H4 (cell line): ENCODE data around the gene NANOS3. TPM values are rescaled to one million over a fixed set of nuclear protein-coding genes. Genes with fewer than 3 reads are reported as not detected.

Experiments
- DNase-seq: peaks from one replicate; pipeline ENCODE4 v3.0.0-alpha.2; 2015; ENCODE audit warnings: low spot score
- total RNA-seq: library from RNA; depleted of rRNA; stranded (reverse); fragments of >200 nt; shearing (Covaris generic); gene quantifications from 2 replicates; pipeline ENCODE4 v1.2.3, GENCODE V29; 2014

The NANOS3 gene
- total RNA-seq, 1 experiment from 2014 or later = not detected

DNA sequence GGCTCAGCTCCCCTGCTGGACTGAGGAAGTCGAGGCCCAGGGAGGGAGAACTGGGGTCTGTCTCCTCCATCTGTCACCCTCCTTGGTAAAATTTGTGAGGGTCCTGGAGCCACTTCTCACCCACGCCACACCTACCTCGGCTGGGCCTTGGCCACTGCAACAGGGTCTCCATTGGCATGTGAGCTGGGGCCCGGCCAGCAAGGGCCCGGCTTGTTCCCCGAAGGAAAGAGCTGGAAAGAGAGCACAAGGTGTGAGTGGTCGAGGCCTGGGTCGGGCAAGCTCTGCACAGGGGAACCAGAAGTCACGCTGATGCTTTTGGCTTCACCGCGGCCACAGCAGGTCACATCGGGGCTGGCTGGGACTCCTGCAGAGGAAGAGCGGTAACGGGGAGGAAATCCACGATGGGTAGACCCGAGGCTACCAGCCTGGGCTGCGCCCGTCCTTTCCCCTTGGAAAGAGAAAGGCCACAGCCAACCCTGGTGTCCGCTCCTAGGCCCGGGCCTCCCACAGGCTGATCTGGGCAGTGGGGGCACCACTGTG lies 9.0 kb downstream of the NANOS3 start:
- DNase-seq = no peak

DNA sequence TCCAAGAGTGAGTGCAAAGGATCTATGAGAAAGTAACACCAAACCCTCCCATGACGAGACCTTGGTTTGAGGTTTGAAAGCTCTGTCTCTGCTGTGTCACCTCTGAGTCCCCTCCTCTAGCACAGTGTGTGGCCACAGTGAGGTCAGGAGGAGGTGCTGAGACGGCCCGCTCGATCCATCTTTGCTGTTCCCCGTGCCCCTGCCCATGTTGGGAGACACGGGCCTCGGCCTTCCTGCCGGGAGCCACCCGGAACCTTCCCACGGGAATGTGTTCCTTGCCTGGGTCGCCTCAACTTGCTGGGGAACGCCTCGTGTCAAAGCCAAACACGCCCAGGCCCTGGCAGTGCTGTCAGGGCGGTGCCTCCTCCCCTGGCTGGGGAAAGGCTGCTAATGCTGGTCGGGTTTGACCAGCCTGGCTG lies 10.1 kb downstream of the NANOS3 start:
- no peak for DNase-seq

DNA sequence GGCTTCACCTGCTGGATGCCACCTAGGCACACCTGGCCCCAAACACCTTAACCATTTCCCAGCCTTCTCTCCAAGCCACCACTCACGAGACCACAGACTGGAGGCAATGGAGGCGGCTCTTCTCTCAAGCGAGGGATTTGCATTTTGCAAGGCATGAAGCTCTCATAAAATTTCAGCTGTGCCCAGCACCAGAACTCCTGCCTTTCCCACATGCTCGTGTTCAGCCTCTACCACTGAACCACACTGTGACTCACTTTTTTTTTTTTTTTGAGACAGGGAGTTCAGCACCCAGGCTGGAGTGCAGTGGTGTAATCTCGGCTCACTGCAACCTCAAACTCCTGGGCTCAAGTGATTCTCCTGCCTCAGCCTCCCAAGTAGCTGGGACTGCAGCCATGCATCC lies 10.6 kb downstream of the NANOS3 start:
- no peak for DNase-seq

DNA sequence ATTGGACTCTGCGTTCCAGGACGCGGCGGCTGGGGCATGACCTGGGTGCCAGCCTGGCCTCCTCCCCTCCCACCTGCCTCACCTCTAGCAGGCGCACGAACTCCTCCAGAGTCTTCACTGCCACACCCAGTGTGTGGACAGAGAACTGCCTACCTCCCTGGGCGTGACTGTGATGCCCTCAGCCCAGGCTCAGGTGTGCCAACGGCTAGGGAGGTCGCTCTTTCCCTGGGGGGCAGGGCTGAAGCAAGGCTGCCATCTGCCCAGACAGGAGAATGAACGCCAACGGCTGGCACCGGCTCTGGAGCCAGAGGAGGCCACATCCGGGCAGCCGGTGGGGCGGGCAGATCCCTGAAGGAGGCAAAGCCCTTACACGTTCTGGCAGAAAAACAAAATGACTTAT lies 11.3 kb downstream of the NANOS3 start:
- no peak for DNase-seq

DNA sequence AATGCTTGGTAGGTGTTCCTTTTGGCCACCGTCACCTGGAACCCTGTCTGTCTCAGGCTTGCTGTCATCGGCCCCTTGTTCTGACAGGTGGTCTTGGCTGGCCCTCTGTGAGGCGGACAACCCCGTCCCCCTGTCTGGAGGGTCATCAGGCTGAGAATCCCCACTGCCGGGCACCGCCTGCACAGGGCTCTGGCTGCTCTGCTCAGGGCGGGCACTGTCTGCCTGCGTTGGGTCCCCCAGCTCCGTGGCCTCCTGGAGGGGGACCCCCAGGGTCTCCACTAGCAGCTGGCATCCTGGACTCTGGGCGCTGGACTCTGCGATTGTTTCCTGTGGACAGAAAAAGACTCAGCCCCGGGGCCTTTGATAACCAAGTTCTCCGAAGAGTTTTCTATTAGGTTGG lies 13.2 kb downstream of the NANOS3 start:
- DNase-seq = no peak

DNA sequence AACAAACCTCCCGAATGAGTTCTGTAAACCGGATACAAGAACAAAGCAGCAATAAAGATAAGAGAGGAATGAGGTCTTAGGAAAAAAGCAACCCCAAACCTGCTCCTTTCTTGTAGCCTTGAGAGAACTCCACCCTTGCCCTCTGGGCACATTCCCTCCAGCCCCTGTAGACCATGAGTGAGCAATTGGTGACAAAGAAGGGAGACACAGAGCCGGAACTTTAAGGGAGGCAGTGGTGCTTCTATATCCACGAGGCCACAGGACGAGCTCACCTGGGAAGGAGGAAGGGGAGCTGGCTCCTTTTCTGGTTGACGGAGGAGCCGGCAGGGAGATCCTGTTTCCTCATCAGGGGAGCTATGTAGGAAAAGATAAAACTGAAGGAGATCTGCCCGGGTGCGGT lies 15.9 kb downstream of the NANOS3 start:
- no peak for DNase-seq

DNA sequence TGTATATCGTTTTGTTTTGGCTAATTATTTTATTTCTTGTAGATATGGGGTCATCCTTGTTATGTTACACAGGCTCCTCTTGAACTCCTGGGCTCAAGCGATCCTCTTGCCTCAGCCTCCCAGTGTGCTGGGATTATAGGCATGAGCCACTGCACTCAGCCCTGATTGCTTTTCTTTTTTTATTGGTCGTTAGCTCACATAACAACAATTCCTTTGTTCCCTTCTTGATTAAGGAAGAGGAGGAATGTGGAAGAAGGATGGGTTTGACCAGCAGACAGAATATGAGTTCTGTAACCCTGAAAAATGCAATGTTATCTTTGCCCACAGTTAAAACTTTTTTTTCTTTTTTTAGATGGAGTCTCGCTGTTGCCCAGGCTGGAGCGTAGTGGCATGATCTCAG lies 17.6 kb downstream of the NANOS3 start:
- no peak for DNase-seq

DNA sequence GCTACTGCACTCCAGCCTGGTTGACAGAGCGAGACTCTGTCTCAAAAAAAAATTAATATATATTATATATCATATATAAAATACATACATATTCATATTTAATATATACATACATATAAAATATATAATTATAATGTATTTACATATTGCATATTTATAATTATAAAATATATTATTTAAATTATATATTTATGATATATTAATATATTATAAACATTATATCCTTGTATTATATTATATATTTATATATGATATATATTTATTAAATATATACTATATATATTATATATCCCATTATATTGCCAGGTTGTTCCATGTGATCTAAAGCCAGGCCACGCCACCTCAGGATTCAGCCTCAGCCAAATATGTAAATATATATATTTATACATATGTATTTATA lies 19.3 kb downstream of the NANOS3 start:
- no peak for DNase-seq

DNA sequence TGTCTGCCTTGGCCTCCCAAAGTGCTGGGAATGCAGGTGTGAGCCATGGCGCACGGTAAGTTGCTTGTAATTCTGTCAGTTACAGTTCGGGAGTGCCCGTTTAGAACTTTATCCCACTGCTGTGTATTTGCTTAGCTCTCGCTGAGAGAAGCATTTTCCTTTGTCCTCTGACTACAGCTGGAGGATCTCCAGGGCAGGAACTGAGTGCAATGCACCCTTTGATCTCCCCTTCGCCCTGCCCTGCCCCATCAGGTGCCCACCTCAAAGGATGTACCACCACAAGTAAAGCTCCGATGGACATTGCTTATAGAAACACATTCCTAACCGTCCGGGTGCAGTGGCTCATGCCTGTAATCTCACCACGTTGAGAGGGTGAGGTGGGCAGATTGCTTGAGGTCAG lies 22.5 kb downstream of the NANOS3 start:
- DNase-seq = no peak

DNA sequence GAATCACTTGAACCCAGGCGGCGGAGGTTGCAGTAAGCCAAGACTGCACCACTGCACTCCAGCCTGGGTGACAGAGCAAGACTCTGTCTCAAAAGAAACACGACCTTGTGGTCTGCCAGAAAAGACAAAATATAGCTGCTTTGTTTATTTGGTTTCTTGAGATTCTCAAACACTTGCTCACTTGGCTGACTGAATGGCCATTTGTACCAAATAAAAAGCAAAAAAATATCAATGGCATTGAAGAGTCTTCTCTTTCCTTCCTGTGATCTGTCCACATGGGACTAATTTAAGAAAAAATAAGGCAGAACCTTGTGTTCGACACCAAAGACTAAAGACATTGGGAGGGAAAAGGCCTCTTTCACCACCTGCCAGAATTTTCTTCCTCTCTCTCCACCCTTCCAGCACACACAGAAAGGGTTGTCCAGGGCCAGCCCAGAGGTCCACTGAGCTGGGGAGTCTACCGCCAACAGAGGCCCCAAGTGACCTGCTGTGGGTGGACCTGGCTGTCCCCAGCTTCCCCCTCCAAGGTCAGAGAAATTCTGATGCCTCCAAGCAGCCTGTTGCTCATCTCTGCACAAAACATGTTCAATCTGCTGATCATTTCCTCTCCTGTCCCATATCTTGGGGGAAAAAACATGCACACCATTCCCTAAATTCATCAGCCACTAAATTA lies 23.1 kb downstream of the NANOS3 start:
- no peak for DNase-seq

DNA sequence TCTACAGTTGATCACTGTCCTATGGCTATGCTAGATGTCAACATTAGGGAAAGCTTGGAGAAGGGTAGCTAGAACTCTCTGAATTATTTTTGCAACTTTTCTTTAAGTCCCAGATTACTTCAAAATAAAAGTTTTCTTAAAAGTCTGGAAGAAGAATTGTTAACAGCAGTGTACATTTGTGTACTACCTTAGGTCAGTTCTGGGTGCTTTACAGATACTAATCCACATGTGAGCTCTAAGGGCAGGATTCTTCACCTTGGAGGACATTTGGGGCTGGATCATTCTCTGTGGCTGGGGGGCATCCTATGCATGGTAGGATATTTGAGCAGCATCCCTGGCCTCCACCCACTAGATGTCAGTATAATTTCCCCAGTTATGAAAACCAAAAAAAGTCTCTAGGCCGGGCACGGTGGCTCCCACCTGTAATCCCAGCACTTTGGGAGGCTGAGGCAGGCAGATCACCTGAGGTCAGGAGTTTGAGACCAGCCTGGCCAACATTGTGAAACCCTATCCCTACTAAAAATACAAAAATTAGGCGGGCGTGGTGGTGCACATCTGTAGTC lies 26.1 kb downstream of the NANOS3 start:
- DNase-seq = no peak

DNA sequence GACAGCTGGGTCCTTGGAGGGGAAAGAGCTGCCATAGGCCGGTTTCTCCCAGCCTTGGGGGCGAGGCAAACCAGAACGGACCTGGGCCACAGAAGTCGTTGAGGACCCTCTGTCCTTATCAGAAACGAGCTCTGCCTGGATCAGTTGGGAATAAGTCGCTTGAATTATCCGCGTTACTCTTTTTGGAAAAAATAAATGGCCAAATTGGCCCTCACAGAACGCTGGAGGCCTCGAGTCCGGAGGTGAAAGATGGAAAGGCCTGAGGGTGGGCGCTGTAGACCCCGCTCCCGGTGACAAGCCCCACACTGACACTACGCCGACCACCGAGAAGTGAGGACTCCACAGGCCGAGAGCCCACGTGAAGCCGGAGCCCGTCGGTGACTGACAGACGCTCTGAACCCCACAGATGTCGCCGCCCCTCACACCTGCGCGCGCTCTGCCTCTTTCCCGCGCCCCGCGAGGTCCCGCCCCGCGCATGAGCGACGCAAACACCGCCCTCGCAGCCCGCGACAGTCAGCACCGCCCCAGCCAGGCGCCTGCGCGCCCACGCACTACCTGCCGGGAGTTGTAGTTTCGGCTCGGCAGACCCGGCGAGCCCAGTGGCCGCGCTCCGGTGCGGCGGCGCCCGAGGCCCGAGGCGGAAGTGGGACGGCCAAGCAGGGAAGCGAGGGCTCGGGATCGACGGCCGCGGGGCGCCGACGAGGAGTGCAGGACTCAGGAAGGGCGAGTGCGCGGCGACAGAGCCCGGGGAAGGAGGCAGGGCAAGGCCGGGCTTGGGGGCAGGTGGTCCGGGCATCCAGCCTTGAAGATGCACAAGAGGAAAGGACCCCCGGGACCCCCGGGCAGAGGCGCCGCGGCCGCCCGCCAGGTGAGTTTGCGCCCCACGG lies 28.9 kb downstream of the NANOS3 start, which contains the start of the genes BRME1 and CC2D1A:
TSS of gene BRME1 (minus strand) at position 484 of the 887 bp plus-strand sequence. CDS start 1,225 bp downstream, outside the sequence.
TSS of gene CC2D1A (plus strand) at position 568 of the 887 bp plus-strand sequence. CDS start at position 809, 241 bp downstream.
- DNase-seq = peak; percentile 88

DNA sequence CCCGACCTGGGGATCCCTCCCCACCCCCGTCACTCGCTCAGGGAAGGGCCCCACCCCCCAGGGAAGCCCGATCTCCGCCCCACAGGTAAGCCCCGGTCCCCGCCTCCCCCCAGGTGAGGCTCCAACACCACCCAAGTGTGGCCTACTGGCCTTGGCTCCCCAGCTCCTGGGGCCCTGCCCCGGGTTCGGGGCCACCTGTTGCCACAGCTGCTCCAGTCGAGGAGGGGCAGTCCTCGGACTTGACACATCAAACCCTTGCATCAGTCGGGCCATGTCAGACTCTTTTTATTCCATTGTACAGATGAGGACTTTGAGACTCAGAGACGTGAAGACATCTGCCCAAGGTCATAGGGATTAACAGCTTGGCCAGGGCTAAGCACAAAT lies 29.6 kb downstream of the NANOS3 start:
- DNase-seq = no peak

DNA sequence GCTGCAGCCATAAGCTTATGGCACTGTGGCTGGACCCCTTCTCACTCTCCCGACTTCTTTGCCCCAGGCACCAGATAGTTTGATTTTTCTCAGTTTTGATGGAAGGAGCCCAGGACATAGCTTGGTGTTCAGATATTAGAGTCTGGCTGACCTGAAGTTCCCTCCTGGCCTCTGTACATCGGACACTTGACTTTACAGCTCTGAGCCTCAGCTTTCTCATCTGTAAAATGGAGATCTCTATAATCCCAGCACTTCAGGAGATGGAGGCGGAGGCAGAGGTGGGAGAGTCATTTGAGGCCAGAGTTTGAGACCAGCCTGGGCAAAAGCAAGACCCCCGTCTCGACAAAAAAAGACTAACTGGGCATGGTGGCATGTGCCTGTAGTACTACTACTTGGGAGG lies 30.0 kb downstream of the NANOS3 start:
- no peak for DNase-seq

DNA sequence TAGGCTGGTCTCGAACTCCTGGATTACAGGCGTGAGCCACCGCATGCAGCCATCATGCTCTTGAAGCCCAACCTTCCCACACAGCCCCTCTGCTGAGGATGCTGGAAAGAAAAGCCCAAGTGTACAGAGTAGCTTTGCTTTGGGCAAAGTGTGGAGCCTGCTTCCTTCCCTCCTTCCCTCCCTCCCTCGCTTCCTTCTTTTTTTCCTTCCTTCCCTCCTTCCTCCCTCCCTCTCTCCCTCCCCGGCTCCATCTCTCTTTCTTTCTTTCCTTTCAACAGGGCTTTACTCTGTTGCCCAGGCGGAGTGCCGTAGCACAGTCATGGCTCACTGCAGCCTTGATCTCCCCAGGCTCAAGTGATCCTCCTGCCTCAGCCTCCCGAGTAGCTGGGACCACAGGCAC lies 31.7 kb downstream of the NANOS3 start:
- DNase-seq = no peak

DNA sequence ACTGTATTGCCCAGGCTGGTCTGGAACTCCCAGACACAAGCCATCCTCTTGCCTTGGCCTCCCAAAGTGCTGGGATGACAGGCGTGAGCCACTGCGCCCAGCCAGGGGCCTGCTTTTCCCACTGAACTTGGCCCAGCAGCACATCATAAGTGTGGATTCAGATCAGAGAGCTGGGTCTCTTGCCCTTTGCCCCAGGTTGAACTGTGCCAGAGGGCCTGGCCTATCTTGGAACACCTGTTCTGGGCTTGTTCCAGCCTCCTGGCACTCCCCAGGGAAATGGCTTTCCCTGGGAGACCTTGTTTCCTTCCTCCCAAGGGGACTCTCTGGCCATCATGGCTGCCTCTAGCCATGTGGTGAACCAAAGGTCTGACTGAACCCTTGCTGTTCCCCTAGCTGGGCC lies 32.5 kb downstream of the NANOS3 start:
- DNase-seq = no peak

DNA sequence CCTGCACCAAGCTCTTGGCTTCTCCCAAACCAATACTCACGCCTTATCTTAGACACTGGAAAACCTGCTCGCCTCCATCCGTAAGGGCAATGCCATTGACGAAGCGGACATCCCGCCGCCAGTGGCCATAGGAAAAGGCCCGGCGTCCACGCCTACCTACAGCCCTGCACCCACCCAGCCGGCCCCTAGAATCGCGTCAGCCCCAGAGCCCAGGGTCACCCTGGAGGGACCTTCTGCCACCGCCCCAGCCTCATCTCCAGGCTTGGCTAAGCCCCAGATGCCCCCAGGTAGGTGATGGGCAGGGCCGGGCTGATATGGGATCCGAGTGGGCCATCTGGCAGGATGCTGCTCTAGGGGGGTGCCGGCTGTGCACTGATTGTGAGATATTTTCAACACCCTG lies 36.4 kb downstream of the NANOS3 start:
- DNase-seq = no peak

DNA sequence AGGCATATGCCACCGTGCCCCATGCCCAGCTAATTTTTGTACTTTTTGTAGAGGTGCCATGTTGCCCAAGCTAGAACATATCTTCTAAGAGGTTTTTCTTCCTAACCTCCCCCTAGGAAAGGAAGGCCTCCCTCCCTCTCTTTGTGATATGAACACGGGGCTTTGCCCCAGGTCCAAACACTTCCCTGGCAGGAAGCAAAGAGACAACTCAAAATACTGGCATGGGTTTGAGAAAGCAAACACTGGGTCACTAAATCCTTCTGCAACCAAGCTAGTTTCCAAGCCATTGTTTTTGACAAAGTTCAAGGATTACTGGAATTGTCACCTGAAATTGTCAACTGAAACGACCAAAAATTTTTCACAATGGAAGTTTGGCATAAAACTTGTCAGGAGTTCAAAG lies 37.8 kb downstream of the NANOS3 start:
- no peak for DNase-seq

DNA sequence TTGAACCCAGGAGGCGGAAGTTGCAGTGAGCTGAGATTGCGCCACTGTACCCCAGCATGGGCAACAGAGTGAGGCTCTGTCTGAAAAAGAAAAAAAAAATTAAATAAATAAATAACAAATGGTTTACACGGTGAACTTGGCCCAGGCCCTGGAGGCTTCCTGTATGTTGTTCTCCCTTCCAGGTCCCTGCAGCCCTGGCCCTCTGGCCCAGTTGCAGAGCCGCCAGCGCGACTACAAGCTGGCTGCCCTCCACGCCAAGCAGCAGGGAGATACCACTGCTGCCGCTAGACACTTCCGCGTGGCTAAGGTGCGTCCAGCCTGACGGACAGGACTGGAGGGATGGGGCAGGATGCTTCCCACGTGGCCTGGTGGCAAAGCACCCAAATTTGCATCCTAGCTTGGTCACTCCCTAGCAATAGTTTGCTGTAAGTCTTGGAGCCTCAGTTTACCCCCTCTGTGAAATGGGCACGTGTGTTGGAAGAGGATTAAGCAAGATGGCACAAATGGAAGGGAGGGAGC lies 41.0 kb downstream of the NANOS3 start:
- DNase-seq = no peak

DNA sequence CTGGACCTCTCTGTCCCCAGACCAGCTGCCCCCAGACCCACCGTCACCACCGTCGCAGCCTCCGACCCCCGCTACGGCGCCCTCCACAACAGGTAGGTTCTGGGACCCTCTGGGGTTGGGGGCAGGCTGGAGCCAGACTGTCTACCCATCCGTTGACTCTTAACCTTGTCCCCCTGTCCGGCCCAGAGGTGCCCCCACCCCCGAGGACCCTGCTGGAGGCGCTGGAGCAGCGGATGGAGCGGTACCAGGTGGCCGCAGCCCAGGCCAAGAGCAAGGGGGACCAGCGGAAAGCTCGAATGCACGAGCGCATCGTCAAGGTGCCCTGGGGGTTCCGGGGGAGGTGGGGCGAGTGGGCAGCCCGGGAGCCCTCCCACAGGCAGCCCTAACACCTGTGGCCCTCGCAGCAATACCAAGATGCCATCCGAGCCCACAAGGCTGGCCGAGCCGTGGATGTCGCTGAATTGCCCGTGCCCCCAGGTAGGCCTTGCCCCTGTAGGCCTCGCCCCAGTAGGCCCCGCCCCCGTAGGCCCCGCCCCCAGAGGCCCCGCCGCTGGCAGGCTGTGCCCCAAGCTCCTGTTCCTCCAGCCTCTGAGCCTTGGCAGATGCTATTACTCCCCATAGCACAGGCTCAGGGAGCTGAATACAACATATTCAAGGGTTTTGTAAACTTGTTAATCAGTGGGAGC lies 41.9 kb downstream of the NANOS3 start:
- no peak for DNase-seq

DNA sequence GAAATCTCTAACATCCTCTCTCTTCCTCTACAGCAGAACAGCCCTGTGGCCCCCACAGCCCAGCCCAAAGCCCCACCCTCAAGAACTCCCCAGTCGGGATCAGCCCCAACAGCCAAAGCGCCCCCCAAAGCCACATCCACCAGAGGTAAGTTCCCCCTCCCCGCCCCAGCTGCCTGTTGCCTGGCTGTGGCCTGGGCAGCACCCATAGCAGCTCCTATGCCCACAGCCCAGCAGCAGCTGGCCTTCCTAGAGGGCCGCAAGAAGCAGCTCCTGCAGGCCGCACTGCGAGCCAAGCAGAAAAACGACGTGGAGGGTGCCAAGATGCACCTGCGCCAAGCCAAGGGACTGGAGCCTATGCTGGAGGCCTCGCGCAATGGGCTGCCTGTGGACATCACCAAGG lies 43.6 kb downstream of the NANOS3 start:
- no peak for DNase-seq
